Measurements from ENCODE around the gene EXOSC9.

GRCh38 chr4:121801715-121802075, 572 bp downstream of the EXOSC9 start:
- TF ChIP-seq E2F6 (IDR thresholded peaks at IDR 0.05) (no peak), CTCF (IDR thresholded peaks at IDR 0.05; ENCODE audit: control extremely low read depth in 1 of 3, insufficient read depth in 1 of 3, low read depth in 1 of 3, low read length in 3 of 3) (no peak), POLR2AphosphoS5 (IDR thresholded peaks at IDR 0.05; ENCODE audit: low read depth, low read length) (no peak), EZH2 (IDR thresholded peaks at IDR 0.05; ENCODE audit: low read depth, low read length, severe bottlenecking) (no peak)

Data from H1 (cell line).